D721Med (cell line): ENCODE data around the gene BHLHA15.

Experiments
- DNase-seq: peaks from one replicate; pipeline ENCODE4 v3.0.0; 2011; ENCODE audit warnings: low spot score; ENCODE audit not compliant: insufficient read length
- FAIRE-seq: peaks from 2 replicates; lab custom pipeline; 2011; peaks lifted over from hg19 to GRCh38; lab: Jason Lieb, UNC
- CTCF ChIP-seq: IDR thresholded peaks from 2 replicates; pipeline ENCODE4 v1.5.1; 2012; ENCODE audit warnings: mild to moderate bottlenecking, control low read depth; ENCODE audit not compliant: insufficient read depth; ENCODE audit errors: missing control alignments

BHLHA15 gene

GRCh38 chr7:98187138-98187502, 24.1 kb upstream of the BHLHA15 start:
- no peak for TF ChIP-seq CTCF

GRCh38 chr7:98189559-98189958, 21.7 kb upstream of the BHLHA15 start:
- DNase-seq (no peak), FAIRE-seq (no peak)
- no peak for TF ChIP-seq CTCF

More at GRCh38 chr7:98187138-98187502, 24.1 kb upstream of the BHLHA15 start:
- FAIRE-seq = no peak
- DNase-seq = no peak

GRCh38 chr7:98191668-98192431, 19.4 kb upstream of the BHLHA15 start:
- no peak for TF ChIP-seq CTCF
- FAIRE-seq (no peak), DNase-seq (no peak)

GRCh38 chr7:98192781-98193457, 18.3 kb upstream of the BHLHA15 start:
- TF ChIP-seq CTCF = no peak
- DNase-seq (no peak), FAIRE-seq (no peak)

- TF ChIP-seq CTCF = no peak
- no peak for DNase-seq
- no peak for FAIRE-seq
Measured at GRCh38 chr7:98193474-98194180, 17.6 kb upstream of the BHLHA15 start.

- FAIRE-seq = no peak
- TF ChIP-seq CTCF = no peak
Measured at GRCh38 chr7:98194186-98194585, 17.1 kb upstream of the BHLHA15 start.

More at GRCh38 chr7:98194186-98194585, 17.1 kb upstream of the BHLHA15 start:
- no peak for DNase-seq
